GM23248 (cell line): ENCODE measurements around the gene C15orf40.

ENCODE experiments used
- EZH2 ChIP-seq: fragments of 200-600 bp; sonication (generic); IDR thresholded peaks from 2 replicates; pipeline ENCODE4 v1.6.1; 2018; ENCODE audit warnings: antibody characterized with exemption, mild to moderate bottlenecking; ENCODE audit not compliant: insufficient read depth, poor library complexity, severe bottlenecking
- EZH2phosphoT487 ChIP-seq: fragments of 200-600 bp; sonication (generic); IDR thresholded peaks from 2 replicates; pipeline ENCODE4 v1.6.1; 2018; ENCODE audit warnings: antibody characterized with exemption, moderate library complexity, mild to moderate bottlenecking, low read depth; ENCODE audit not compliant: insufficient read depth

DNA sequence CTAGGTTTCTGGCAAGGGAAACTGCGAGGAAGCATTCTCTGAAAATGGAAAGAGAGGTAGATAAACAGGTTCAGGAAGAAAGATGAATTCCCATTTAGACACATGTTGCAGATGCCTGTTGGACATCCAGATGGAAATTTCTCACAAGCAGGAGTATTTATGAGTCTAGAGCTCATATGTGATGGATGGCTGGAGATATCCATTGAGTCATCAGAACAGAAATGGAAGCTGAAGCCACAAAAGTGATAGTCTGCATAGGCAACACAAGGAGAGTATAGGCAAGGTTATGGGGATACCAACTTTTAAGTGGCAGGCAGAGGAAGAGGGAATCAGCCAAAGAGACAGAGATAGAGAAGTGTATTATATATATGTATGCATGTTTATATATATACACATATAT is 31.7 kb downstream of the C15orf40 start:
- TF ChIP-seq EZH2phosphoT487 (no peak), EZH2 (no peak)
